ENCODE data around the gene LNX2. TPM values are rescaled to one million over a fixed set of nuclear protein-coding genes. Genes with fewer than 3 reads are reported as not detected.

The LNX2 gene
- total RNA-seq, 1 donor from 2014 or later, result 4.7 TPM

- H3K4me3 ChIP-seq (ENCODE audit: low read depth, low read length), result no peak overlapping the region
- no peak for TF ChIP-seq CTCF (conservative IDR thresholded peaks at IDR 0.05; ENCODE audit: low read depth, low read length)
- DNase-seq (ENCODE audit: low read depth), result no peak
These were observed 34.5 kb upstream of the LNX2 start for GRCh38 chr13:27654816-27655215.

- TF ChIP-seq CTCF (conservative IDR thresholded peaks at IDR 0.05; ENCODE audit: low read depth, low read length), result no peak
- H3K4me3 ChIP-seq (ENCODE audit: low read depth, low read length), result no peak overlapping the region
- DNase-seq (ENCODE audit: low read depth), result no peak
These were observed 33.7 kb upstream of the LNX2 start for GRCh38 chr13:27654059-27654458.

GRCh38 chr13:27650312-27650711 is 30.0 kb upstream of the LNX2 start:
- no peak for TF ChIP-seq CTCF (conservative IDR thresholded peaks at IDR 0.05; ENCODE audit: low read depth, low read length)
- H3K4me3 ChIP-seq (ENCODE audit: low read depth, low read length), result no peak overlapping the region
- DNase-seq (ENCODE audit: low read depth), result no peak

- TF ChIP-seq CTCF (conservative IDR thresholded peaks at IDR 0.05; ENCODE audit: low read depth, low read length), result no peak
- H3K4me3 ChIP-seq (ENCODE audit: low read depth, low read length), result no peak overlapping the region
- no peak for DNase-seq (ENCODE audit: low read depth)
These were observed 24.0 kb upstream of the LNX2 start for GRCh38 chr13:27644302-27644701.

- TF ChIP-seq CTCF (conservative IDR thresholded peaks at IDR 0.05; ENCODE audit: low read depth, low read length), result no peak
- DNase-seq (ENCODE audit: low read depth), result no peak
- H3K4me3 ChIP-seq (ENCODE audit: low read depth, low read length), result no peak overlapping the region
These were observed 23.2 kb upstream of the LNX2 start for GRCh38 chr13:27643334-27644132.

GRCh38 chr13:27641711-27642502 is 21.6 kb upstream of the LNX2 start:
- H3K4me3 ChIP-seq (ENCODE audit: low read depth, low read length), result no peak overlapping the region
- TF ChIP-seq CTCF (conservative IDR thresholded peaks at IDR 0.05; ENCODE audit: low read depth, low read length), result no peak
- DNase-seq (ENCODE audit: low read depth), result no peak

All from epithelial cell of proximal tubule (primary cell).